BLaER1 (cell line): Measurements from ENCODE around the gene METTL25B.

Experiments
- H3K27ac ChIP-seq: shearing (Covaris generic); formaldehyde crosslinking; 2 replicates; pipeline ENCODE4 v1.8.1; 2022
- H3K27me3 ChIP-seq: shearing (Covaris generic); formaldehyde crosslinking; 2 replicates; pipeline ENCODE4 v1.8.1; 2022
- H3K36me3 ChIP-seq: shearing (Covaris generic); formaldehyde crosslinking; 2 replicates; pipeline ENCODE4 v1.8.1; 2022
- H3K4me1 ChIP-seq: shearing (Covaris generic); formaldehyde crosslinking; 2 replicates; pipeline ENCODE4 v1.8.1; 2022
- H3K4me2 ChIP-seq: shearing (Covaris generic); formaldehyde crosslinking; 2 replicates; pipeline ENCODE4 v1.8.1; 2022
- H3K4me3 ChIP-seq: shearing (Covaris generic); formaldehyde crosslinking; 2 replicates; pipeline ENCODE4 v1.8.1; 2022
- H3K9ac ChIP-seq: shearing (Covaris generic); formaldehyde crosslinking; 2 replicates; pipeline ENCODE4 v1.8.1; 2022
- H3K9me3 ChIP-seq: shearing (Covaris generic); formaldehyde crosslinking; 2 replicates; pipeline ENCODE4 v1.8.1; 2022
- H4K20me1 ChIP-seq: shearing (Covaris generic); formaldehyde crosslinking; 2 replicates; pipeline ENCODE4 v1.8.1; 2022
- Cebpa-rat ChIP-seq: shearing (Covaris generic); IDR thresholded peaks from 2 replicates; pipeline ENCODE4 v1.8.1; 2022

Gene METTL25B

GRCh38 chr1:156746728-156747631 is 18.7 kb downstream of the METTL25B start:
- H3K27me3 ChIP-seq: no peaks in the 10 kb centered on the region
- H3K9me3 ChIP-seq: no peaks in the 10 kb centered on the region
- peak overlapping the region; percentile 98 for H3K27ac ChIP-seq
- peak overlapping the region; percentile 96 for H3K4me2 ChIP-seq
- peaks cover 58% of the 10 kb centered on the region for H4K20me1 ChIP-seq
- peak overlapping the region; percentile 84 for H3K4me3 ChIP-seq
- H3K36me3 ChIP-seq: peaks cover 60% of the 10 kb centered on the region
- peaks cover 55% of the 10 kb centered on the region for H3K4me1 ChIP-seq
- peak overlapping the region; percentile 100 for H3K9ac ChIP-seq
- no peak for TF ChIP-seq Cebpa-rat

DNA sequence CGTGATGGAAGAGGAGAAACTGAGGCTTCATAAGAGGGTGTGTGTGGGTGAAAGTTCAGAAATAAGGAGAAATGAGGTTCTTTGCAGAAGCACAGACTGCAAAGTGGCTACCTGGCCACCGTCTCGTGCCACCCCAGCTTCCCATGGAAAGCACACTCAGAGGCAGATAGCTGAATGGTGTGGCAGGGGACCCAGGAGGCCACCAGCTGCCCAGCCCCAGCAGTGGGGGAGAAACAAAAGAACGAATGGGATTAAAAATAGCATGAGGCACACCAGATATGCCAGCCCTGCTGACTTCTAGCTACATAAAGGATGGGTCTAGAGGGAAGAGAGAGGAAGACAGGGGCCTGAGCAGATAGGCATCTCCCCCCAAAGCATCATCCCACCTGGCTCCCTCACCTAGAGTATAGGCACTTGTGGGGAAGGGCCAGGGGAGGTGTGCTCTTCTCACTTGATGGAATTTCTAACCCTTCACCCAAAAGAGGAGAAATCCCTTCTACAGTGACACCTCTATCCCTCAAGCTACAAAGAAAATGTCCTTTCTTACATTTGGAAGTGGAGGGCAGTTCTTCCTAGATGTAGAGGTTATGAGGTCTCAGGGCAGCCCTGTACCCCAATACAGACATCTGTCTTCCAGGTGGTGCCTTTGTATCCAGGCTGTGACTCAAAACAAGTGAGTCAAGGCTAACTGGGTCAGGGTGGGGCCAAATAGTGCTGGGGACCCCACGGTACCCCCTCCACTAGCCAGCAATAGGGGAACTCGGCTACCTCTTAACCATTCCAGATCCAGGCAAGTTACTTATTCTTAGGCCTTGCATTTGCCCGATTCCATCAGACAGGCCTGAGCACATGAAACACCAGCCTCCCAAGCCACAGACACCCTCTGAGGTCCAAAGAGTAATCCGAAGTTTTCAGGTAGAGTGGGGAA is 19.7 kb downstream of the METTL25B start:
- no peak for TF ChIP-seq Cebpa-rat
- Histone ChIP-seq H3K9ac (peak overlapping the region; percentile 100), H3K4me1 (peaks cover 50% of the 10 kb centered on the region), H3K4me3 (peak overlapping the region; percentile 84), H3K36me3 (peaks cover 50% of the 10 kb centered on the region), H3K27ac (peak overlapping the region; percentile 98), H3K9me3 (no peaks in the 10 kb centered on the region), H4K20me1 (peaks cover 48% of the 10 kb centered on the region), H3K4me2 (peak overlapping the region; percentile 96), H3K27me3 (no peaks in the 10 kb centered on the region)

- Histone ChIP-seq H3K36me3 (peaks cover 41% of the 10 kb centered on the region), H3K4me3 (peak overlapping the region; percentile 84)
Observed at GRCh38 chr1:156748670-156749418, 20.6 kb downstream of the METTL25B start.

DNA sequence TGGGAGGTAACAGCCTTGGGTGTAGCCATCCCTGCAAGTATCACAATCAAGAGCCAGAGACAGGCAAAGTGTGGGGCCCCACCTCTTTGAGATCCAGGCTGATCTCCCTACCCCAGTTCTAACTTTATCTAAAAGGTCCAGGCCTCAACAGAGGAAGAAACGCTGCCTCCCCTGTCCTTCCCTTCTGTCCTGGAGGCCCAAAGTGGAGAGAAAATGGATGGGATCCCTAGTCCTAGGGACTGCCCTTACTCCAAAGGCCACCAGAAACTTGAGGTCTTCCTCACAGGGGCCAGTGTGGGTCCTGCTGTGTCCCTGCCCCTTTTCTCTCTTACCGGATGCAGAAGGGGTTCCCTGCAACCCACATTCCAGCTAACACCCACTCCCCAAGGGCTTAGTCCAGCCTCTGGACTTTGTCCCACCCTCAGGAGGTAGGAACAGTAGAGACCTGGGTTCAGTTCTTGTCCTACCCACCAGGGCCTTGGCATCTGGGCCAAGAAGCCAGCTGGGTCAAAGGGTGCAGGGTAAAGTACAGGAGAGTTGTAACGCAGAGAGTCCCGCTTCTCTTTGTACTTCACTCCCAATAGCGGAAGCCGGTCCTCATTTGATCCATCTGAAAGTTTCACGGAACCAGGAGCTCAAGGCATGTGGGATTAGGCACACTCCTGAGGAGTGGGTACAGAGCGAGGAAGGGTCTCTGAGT is 21.3 kb downstream of the METTL25B start:
- TF ChIP-seq Cebpa-rat: no peak
- peak overlapping the region; percentile 98 for H3K27ac ChIP-seq
- H3K9ac ChIP-seq: peak overlapping the region; percentile 100
- H3K27me3 ChIP-seq: no peaks in the 10 kb centered on the region
- H3K4me2 ChIP-seq: peak overlapping the region; percentile 96
- no peaks in the 10 kb centered on the region for H3K9me3 ChIP-seq
- peak overlapping the region; percentile 84 for H3K4me3 ChIP-seq
- H3K36me3 ChIP-seq: peaks cover 36% of the 10 kb centered on the region
- peaks cover 54% of the 10 kb centered on the region for H3K4me1 ChIP-seq
- peaks cover 34% of the 10 kb centered on the region for H4K20me1 ChIP-seq

More at GRCh38 chr1:156748670-156749418, 20.6 kb downstream of the METTL25B start:
- peak overlapping the region; percentile 100 for H3K9ac ChIP-seq
- H3K9me3 ChIP-seq: no peaks in the 10 kb centered on the region
- peaks cover 50% of the 10 kb centered on the region for H3K4me1 ChIP-seq
- TF ChIP-seq Cebpa-rat: no peak
- H3K4me2 ChIP-seq: peak overlapping the region; percentile 96
- H3K27me3 ChIP-seq: no peaks in the 10 kb centered on the region
- H4K20me1 ChIP-seq: peaks cover 39% of the 10 kb centered on the region
- H3K27ac ChIP-seq: peak overlapping the region; percentile 98

DNA sequence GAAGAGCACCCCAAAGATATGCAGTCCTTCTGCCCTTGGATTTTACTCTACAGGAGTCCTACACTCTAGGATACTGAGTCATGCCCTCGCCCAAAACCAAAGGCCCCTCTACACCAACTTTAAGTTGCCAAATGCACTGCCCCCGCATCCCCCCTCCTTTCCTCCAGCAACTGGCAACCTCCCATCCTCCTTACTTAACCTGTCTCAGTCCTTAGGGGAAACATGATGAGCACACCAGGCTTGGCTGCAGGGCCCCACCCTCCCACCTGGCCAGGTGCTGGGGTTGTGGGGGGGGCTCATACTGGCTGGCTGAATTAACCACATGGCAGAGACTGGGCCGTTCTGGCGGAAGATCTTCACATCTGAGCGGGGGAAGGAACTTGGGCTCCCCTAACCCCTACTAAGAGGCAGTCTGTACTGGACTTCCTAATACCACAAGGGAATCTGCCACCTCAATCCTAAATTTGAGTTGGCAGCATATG is 22.0 kb downstream of the METTL25B start:
- Histone ChIP-seq H3K4me3 (peak overlapping the region; percentile 84), H3K9ac (peak overlapping the region; percentile 100), H4K20me1 (peaks cover 27% of the 10 kb centered on the region), H3K36me3 (peaks cover 29% of the 10 kb centered on the region), H3K4me2 (peak overlapping the region; percentile 96), H3K4me1 (peaks cover 54% of the 10 kb centered on the region), H3K27ac (peak overlapping the region; percentile 98), H3K9me3 (no peaks in the 10 kb centered on the region), H3K27me3 (no peaks in the 10 kb centered on the region)
- no peak for TF ChIP-seq Cebpa-rat

- Histone ChIP-seq H3K4me3 (peak overlapping the region; percentile 84), H3K27me3 (no peaks in the 10 kb centered on the region), H4K20me1 (peaks cover 21% of the 10 kb centered on the region), H3K4me1 (peaks cover 54% of the 10 kb centered on the region), H3K9me3 (no peaks in the 10 kb centered on the region), H3K27ac (peak overlapping the region; percentile 98), H3K9ac (peak overlapping the region; percentile 100), H3K36me3 (peaks cover 23% of the 10 kb centered on the region), H3K4me2 (peak overlapping the region; percentile 96)
- peak; percentile 61; the same call in 1 of the 2 replicates for TF ChIP-seq Cebpa-rat
Observed at GRCh38 chr1:156750711-156751450, 22.6 kb downstream of the METTL25B start.

GRCh38 chr1:156751451-156751756 is 23.1 kb downstream of the METTL25B start, which contains the start of gene HDGF:
TSS of gene HDGF (minus strand) at chr1:156751675. CDS start at chr1:156751429, 246 bp downstream.
- Histone ChIP-seq H4K20me1 (peaks cover 16% of the 10 kb centered on the region), H3K27me3 (no peaks in the 10 kb centered on the region), H3K27ac (peak within 1 kb of the TSS; percentile 98), H3K36me3 (peaks cover 18% of the 10 kb centered on the region; the same call in 1 of the 2 replicates), H3K4me1 (peaks cover 51% of the 10 kb centered on the region), H3K4me2 (peak within 1 kb of the TSS; percentile 96), H3K9ac (peak within 1 kb of the TSS; percentile 100), H3K9me3 (no peaks in the 10 kb centered on the region), H3K4me3 (peak within 1 kb of the TSS; percentile 84)
- TF ChIP-seq Cebpa-rat: no peak

GRCh38 chr1:156751757-156752481 is 23.6 kb downstream of the METTL25B start:
- Histone ChIP-seq H3K9ac (peak overlapping the region; percentile 100), H3K4me2 (peak overlapping the region; percentile 94), H4K20me1 (peaks cover 10% of the 10 kb centered on the region), H3K36me3 (peaks cover 18% of the 10 kb centered on the region; the same call in 1 of the 2 replicates), H3K4me1 (peaks cover 46% of the 10 kb centered on the region), H3K27ac (peak overlapping the region; percentile 98), H3K27me3 (no peaks in the 10 kb centered on the region), H3K9me3 (no peaks in the 10 kb centered on the region), H3K4me3 (peak overlapping the region; percentile 84)
- no peak for TF ChIP-seq Cebpa-rat
